ENCODE measurements around the gene VTI1A. TPM values are rescaled to one million over a fixed set of nuclear protein-coding genes. Genes with fewer than 3 reads are reported as not detected.

VTI1A gene
- total and polyA plus RNA-seq, 12 donors, result 5.2 to 64.1 (median 22.0) TPM

GRCh38 chr10:112816033-112816430 lies 369.0 kb downstream of the VTI1A start:
- Histone ChIP-seq H3K4me1 (replicated peaks in 1 of 2) (peaks cover 0 to 21% of the 10 kb centered on the region in 2 donors), H3K36me3 (replicated peaks in 1 of 2) (no peaks in the 10 kb centered on the region), H3K4me3 (no peak overlapping the region), H3K9me3 (replicated peaks in 1 of 3) (no peaks in the 10 kb centered on the region), H3K27me3 (no peaks in the 10 kb centered on the region), H3K27ac (peak overlapping the region in 2 of 5 donors; percentile 5 to 15)
- no peak for TF ChIP-seq POLR2A (IDR thresholded peaks at IDR 0.05)
- TF ChIP-seq CTCF (IDR thresholded peaks at IDR 0.05), result no peak
- no peak for DNase-seq
- WGBS, 4 donors, result 70 to 83% (median 76%) methylated on average over 4 of the region's 4 CpGs
- intact Hi-C loops (cut with DNase I), result no loop called here

GRCh38 chr10:112816891-112817290 lies 369.9 kb downstream of the VTI1A start:
- Histone ChIP-seq H3K36me3 (replicated peaks in 1 of 2) (no peaks in the 10 kb centered on the region), H3K4me3 (no peak overlapping the region), H3K9me3 (replicated peaks in 1 of 3) (no peaks in the 10 kb centered on the region), H3K27ac (peak overlapping the region in 1 of 5 donors; percentile 17), H3K27me3 (no peaks in the 10 kb centered on the region), H3K4me1 (replicated peaks in 1 of 2) (peaks cover 0 to 17% of the 10 kb centered on the region in 2 donors)
- 73 to 84% (median 75%) methylated on average over 13 of the region's 13 CpGs for WGBS, 4 donors
- DNase-seq, result no peak
- intact Hi-C loops (cut with DNase I), result no loop called here
- TF ChIP-seq POLR2A (IDR thresholded peaks at IDR 0.05) (no peak), CTCF (IDR thresholded peaks at IDR 0.05) (no peak)

- TF ChIP-seq CTCF (IDR thresholded peaks at IDR 0.05) (no peak), POLR2A (IDR thresholded peaks at IDR 0.05) (no peak)
- DNase-seq, result no peak
- H3K4me3 ChIP-seq, result no peak overlapping the region
- H3K27ac ChIP-seq, result no peak overlapping the region
- H3K36me3 ChIP-seq (replicated peaks in 1 of 2), result no peaks in the 10 kb centered on the region
- no peaks in the 10 kb centered on the region for H3K27me3 ChIP-seq
- H3K9me3 ChIP-seq (replicated peaks in 1 of 3), result no peaks in the 10 kb centered on the region
- 92 to 97% (median 95%) methylated on average over 14 of the region's 14 CpGs for WGBS, 4 donors
- intact Hi-C loops (cut with DNase I), result no loop called here
- peaks cover 0 to 10% of the 10 kb centered on the region in 2 donors for H3K4me1 ChIP-seq (replicated peaks in 1 of 2)
Measured at GRCh38 chr10:112817981-112818777, 371.2 kb downstream of the VTI1A start.

GRCh38 chr10:112819231-112819630 lies 372.2 kb downstream of the VTI1A start:
- Histone ChIP-seq H3K27ac (no peak overlapping the region), H3K4me3 (no peak overlapping the region), H3K36me3 (replicated peaks in 1 of 2) (no peaks in the 10 kb centered on the region), H3K4me1 (replicated peaks in 1 of 2) (peaks cover 0 to 10% of the 10 kb centered on the region in 2 donors), H3K9me3 (replicated peaks in 1 of 3) (no peaks in the 10 kb centered on the region), H3K27me3 (no peaks in the 10 kb centered on the region)
- WGBS, 4 donors, result 85 to 92% (median 87%) methylated on average over 7 of the region's 7 CpGs
- TF ChIP-seq POLR2A (IDR thresholded peaks at IDR 0.05) (no peak), CTCF (IDR thresholded peaks at IDR 0.05) (no peak)
- intact Hi-C loops (cut with DNase I), result no loop called here
- DNase-seq, result no peak

Data from adrenal gland (tissue), 12 donors.